ENCODE data around the gene DNAJC15.

DNA sequence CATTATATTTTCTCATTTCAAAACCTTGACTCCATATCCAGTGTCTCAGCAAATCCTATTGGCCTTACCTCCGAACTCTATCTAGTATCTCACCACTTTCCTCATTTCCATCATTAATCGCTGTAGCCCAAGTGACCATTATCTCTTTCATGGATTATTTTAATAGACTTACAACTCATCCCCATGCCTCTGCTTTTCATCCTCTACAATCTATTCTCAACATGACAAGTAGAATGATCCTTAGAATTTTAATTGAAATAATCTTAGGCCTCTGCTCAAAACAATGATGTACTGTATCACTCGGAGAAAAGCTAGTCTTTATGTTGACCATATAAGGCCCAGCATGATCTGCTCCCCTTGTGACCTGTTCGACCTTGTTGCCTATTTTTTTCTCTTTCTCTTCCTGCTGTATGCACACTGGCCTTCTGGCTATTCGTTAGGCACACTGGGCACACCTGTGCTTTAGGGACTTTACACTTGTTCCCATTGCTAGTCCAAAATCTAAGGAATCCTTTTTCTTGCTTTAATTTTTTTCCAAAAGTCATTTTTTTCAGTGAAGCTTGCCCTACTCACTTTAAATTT is 21.4 kb downstream of the DNAJC15 start:
- TF ChIP-seq, protein P1, sequence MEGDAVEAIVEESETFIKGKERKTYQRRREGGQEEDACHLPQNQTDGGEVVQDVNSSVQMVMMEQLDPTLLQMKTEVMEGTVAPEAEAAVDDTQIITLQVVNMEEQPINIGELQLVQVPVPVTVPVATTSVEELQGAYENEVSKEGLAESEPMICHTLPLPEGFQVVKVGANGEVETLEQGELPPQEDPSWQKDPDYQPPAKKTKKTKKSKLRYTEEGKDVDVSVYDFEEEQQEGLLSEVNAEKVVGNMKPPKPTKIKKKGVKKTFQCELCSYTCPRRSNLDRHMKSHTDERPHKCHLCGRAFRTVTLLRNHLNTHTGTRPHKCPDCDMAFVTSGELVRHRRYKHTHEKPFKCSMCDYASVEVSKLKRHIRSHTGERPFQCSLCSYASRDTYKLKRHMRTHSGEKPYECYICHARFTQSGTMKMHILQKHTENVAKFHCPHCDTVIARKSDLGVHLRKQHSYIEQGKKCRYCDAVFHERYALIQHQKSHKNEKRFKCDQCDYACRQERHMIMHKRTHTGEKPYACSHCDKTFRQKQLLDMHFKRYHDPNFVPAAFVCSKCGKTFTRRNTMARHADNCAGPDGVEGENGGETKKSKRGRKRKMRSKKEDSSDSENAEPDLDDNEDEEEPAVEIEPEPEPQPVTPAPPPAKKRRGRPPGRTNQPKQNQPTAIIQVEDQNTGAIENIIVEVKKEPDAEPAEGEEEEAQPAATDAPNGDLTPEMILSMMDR (conservative IDR thresholded peaks at IDR 0.05; ENCODE audit: low read length): no peak
- no peak for TF ChIP-seq EZH2phosphoT487 (IDR thresholded peaks at IDR 0.05; ENCODE audit: borderline replicate concordance, low read depth, low read length)
